ENCODE measurements around the gene LKAAEAR1. TPM values are rescaled to one million over a fixed set of nuclear protein-coding genes. Genes with fewer than 3 reads are reported as not detected.

The LKAAEAR1 gene
- total and polyA plus RNA-seq, 2 of the 13 experiments (the other 11 are each of a cell fraction or from before 2014, with no cell fraction given), result not detected

- Histone ChIP-seq H3K9ac (ENCODE audit: insufficient read depth, low read depth, low read length) (no peak overlapping the region), H3K4me1 (ENCODE audit: insufficient read depth, low read length) (peaks cover 21% of the 10 kb centered on the region), H2AFZ (ENCODE audit: low read length) (no peak overlapping the region), H3K79me2 (ENCODE audit: insufficient read depth, low read length) (no peaks in the 10 kb centered on the region), H3K27ac (ENCODE audit: extremely low read length, insufficient read depth, low read length) (no peak overlapping the region), H3K36me3 (replicated peaks in 1 of 2; ENCODE audit: control insufficient read depth in 1 of 2, insufficient read depth in 2 of 2, low read length in 2 of 2) (no peaks in the 10 kb centered on the region), H3K4me2 (ENCODE audit: low read depth, low read length) (no peak overlapping the region), H3K9me3 (ENCODE audit: low read length) (no peaks in the 10 kb centered on the region), H3K4me3 (replicated peaks in 1 of 3; ENCODE audit: insufficient read depth in 1 of 3, low read depth in 2 of 3, low read length in 3 of 3) (no peak overlapping the region), H3K27me3 (ENCODE audit: control insufficient read depth in 1 of 2, insufficient read depth in 2 of 2, low read length in 2 of 2) (peaks cover 45 to 90% of the 10 kb centered on the region in 2 experiments), H4K20me1 (ENCODE audit: insufficient read depth, low read length) (peaks cover 5% of the 10 kb centered on the region; the same call in 1 of the 2 replicates)
- ATAC-seq, result no peak
- in situ Hi-C loops (cut with HindIII; ENCODE audit: extremely low pct_ligation_motif_present, low pct_unique_long_range_greater_than_20kb), result no loop called here
- intact Hi-C loops (cut with micrococcal nuclease; ENCODE audit: unreplicated experiment), result no loop called here
- CTCF ChIA-PET (ENCODE audit: low intra/inter-chr PET ratio, low total read pairs), result no interaction called here
- DNase-seq (ENCODE audit: low spot score), result no peak
- 7% methylated on average over 7 of the region's 16 CpGs for WGBS (ENCODE audit: low lambda C conversion rate)
- POLR2A ChIA-PET, result no interaction called here
- no TSS peak for BruUV-seq (replicated peaks)
- TF ChIP-seq EZH2 (conservative IDR thresholded peaks at IDR 0.05; ENCODE audit: low read depth, low read length) (peak; percentile 38; the same call in 1 of the 2 replicates), KAT2B (IDR thresholded peaks at IDR 0.05; ENCODE audit: borderline replicate concordance, low read depth, low read length) (no peak)
- FAIRE-seq, result no peak
Measured at GRCh38 chr20:64109831-64110391, 25.7 kb upstream of the LKAAEAR1 start.

DNA sequence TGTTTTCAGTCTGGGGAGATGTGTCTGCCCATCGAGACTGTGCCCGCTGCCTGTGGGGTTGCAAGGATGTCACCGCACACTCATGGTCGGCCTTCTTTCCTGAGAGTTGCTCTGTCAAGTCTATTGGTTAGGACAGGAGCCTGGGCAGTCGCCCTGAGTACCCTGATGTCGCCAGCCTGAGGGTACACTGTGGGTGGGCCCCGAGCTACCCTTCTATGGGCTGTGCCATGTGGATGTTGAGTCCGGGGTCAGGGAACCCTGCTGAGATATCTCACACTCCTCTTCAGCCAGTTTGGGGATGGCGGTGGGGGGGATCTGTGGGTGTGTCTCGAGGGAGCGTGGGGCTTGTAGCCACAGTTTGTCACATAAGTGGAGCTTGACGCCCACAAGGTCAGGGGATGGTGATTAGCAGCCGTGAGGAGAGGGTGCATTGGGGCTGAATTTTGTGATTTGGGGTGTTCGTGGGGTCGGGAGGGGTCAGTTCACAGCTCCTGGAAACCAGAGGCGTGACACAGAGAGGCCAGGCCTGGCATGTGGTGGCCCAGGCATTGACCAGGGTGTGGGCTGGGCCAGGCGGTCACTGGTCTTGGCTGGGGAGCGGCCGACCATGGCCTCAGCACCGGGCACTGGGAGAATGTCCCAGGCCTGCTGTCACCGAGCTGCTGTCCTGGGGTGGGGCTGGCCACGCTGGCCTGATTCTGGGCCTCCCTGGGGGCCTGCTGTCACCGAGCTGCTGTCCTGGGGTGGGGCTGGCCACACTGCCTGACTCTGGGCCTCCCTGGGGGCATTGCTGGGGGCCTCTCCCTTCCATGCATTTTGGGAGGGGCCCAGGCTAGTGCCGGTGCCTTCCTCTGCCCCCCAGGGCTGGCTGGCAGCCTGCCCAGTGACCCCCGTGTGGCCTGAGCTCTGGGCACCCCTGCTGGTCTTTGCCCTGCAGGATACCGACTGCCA is 24.8 kb upstream of the LKAAEAR1 start:
- DNase-seq (ENCODE audit: low spot score) (no peak), FAIRE-seq (no peak), ATAC-seq (no peak)
- no peaks in the 10 kb centered on the region for H3K79me2 ChIP-seq (ENCODE audit: insufficient read depth, low read length)
- TF ChIP-seq, protein P1, sequence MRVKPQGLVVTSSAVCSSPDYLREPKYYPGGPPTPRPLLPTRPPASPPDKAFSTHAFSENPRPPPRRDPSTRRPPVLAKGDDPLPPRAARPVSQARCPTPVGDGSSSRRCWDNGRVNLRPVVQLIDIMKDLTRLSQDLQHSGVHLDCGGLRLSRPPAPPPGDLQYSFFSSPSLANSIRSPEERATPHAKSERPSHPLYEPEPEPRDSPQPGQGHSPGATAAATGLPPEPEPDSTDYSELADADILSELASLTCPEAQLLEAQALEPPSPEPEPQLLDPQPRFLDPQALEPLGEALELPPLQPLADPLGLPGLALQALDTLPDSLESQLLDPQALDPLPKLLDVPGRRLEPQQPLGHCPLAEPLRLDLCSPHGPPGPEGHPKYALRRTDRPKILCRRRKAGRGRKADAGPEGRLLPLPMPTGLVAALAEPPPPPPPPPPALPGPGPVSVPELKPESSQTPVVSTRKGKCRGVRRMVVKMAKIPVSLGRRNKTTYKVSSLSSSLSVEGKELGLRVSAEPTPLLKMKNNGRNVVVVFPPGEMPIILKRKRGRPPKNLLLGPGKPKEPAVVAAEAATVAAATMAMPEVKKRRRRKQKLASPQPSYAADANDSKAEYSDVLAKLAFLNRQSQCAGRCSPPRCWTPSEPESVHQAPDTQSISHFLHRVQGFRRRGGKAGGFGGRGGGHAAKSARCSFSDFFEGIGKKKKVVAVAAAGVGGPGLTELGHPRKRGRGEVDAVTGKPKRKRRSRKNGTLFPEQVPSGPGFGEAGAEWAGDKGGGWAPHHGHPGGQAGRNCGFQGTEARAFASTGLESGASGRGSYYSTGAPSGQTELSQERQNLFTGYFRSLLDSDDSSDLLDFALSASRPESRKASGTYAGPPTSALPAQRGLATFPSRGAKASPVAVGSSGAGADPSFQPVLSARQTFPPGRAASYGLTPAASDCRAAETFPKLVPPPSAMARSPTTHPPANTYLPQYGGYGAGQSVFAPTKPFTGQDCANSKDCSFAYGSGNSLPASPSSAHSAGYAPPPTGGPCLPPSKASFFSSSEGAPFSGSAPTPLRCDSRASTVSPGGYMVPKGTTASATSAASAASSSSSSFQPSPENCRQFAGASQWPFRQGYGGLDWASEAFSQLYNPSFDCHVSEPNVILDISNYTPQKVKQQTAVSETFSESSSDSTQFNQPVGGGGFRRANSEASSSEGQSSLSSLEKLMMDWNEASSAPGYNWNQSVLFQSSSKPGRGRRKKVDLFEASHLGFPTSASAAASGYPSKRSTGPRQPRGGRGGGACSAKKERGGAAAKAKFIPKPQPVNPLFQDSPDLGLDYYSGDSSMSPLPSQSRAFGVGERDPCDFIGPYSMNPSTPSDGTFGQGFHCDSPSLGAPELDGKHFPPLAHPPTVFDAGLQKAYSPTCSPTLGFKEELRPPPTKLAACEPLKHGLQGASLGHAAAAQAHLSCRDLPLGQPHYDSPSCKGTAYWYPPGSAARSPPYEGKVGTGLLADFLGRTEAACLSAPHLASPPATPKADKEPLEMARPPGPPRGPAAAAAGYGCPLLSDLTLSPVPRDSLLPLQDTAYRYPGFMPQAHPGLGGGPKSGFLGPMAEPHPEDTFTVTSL (CRISPR knock-in tag; IDR thresholded peaks at IDR 0.05; ENCODE audit: borderline replicate concordance), result no peak
- TF ChIP-seq, protein P2, sequence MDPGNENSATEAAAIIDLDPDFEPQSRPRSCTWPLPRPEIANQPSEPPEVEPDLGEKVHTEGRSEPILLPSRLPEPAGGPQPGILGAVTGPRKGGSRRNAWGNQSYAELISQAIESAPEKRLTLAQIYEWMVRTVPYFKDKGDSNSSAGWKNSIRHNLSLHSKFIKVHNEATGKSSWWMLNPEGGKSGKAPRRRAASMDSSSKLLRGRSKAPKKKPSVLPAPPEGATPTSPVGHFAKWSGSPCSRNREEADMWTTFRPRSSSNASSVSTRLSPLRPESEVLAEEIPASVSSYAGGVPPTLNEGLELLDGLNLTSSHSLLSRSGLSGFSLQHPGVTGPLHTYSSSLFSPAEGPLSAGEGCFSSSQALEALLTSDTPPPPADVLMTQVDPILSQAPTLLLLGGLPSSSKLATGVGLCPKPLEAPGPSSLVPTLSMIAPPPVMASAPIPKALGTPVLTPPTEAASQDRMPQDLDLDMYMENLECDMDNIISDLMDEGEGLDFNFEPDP (CRISPR knock-in tag; conservative IDR thresholded peaks at IDR 0.05), result 0 out of 2 replicates have a peak, but pooled peaks have one; percentile 76
- ChIA-PET POLR2A (interaction anchor here (1.0 kb wide), 1 partner anchor 11 kb away, joined by 4 read pairs; no protein-coding TSS in a partner anchor), CTCF (ENCODE audit: low intra/inter-chr PET ratio, low total read pairs) (no interaction called here)
- H3K27me3 ChIP-seq (ENCODE audit: control insufficient read depth in 1 of 2, insufficient read depth in 2 of 2, low read length in 2 of 2), result peaks cover 47 to 89% of the 10 kb centered on the region in 2 experiments
- H3K9ac ChIP-seq (ENCODE audit: insufficient read depth, low read depth, low read length), result no peak overlapping the region
- WGBS (ENCODE audit: low lambda C conversion rate), result 29% methylated on average over 21 of the region's 26 CpGs
- no peak overlapping the region for H3K27ac ChIP-seq (ENCODE audit: extremely low read length, insufficient read depth, low read length)
- peaks cover 5% of the 10 kb centered on the region; the same call in 1 of the 2 replicates for H4K20me1 ChIP-seq (ENCODE audit: insufficient read depth, low read length)
- no peak overlapping the region for H3K4me2 ChIP-seq (ENCODE audit: low read depth, low read length)
- no peaks in the 10 kb centered on the region for H3K36me3 ChIP-seq (replicated peaks in 1 of 2; ENCODE audit: control insufficient read depth in 1 of 2, insufficient read depth in 2 of 2, low read length in 2 of 2)
- H3K4me1 ChIP-seq (ENCODE audit: insufficient read depth, low read length), result peaks cover 21% of the 10 kb centered on the region
- no peaks in the 10 kb centered on the region for H3K9me3 ChIP-seq (ENCODE audit: low read length)
- H3K4me3 ChIP-seq (replicated peaks in 1 of 3; ENCODE audit: insufficient read depth in 1 of 3, low read depth in 2 of 3, low read length in 3 of 3), result no peak overlapping the region
- intact Hi-C loops (cut with micrococcal nuclease; ENCODE audit: unreplicated experiment), result no loop called here
- no peak overlapping the region for H2AFZ ChIP-seq (ENCODE audit: low read length)
- no TSS peak for BruUV-seq (replicated peaks)
- in situ Hi-C loops (cut with HindIII; ENCODE audit: extremely low pct_ligation_motif_present, low pct_unique_long_range_greater_than_20kb), result no loop called here

Measured in HepG2 (cell line).